GM12872 (cell line): ENCODE results near the gene MKRN3.

Experiments
- CTCF ChIP-seq: IDR thresholded peaks from 3 replicates; pipeline ENCODE4 v1.5.1; 2011; ENCODE audit warnings: low read depth, mild to moderate bottlenecking, low read length, moderate library complexity; ENCODE audit not compliant: insufficient read depth

Gene MKRN3

GRCh38 chr15:23578521-23579150 lies 13.2 kb downstream of the MKRN3 start:
- TF ChIP-seq CTCF, result no peak

GRCh38 chr15:23588268-23588667 lies 22.8 kb downstream of the MKRN3 start:
- TF ChIP-seq CTCF, result no peak

GRCh38 chr15:23589012-23589411 lies 23.5 kb downstream of the MKRN3 start:
- no peak for TF ChIP-seq CTCF

- no peak for TF ChIP-seq CTCF
Measured at GRCh38 chr15:23594252-23594770, 28.8 kb downstream of the MKRN3 start.

GRCh38 chr15:23595368-23595767 lies 29.9 kb downstream of the MKRN3 start:
- TF ChIP-seq CTCF, result no peak

- no peak for TF ChIP-seq CTCF
Measured at GRCh38 chr15:23596736-23597135, 31.3 kb downstream of the MKRN3 start.

- no peak for TF ChIP-seq CTCF
Measured at GRCh38 chr15:23599053-23599452, 33.6 kb downstream of the MKRN3 start.

GRCh38 chr15:23602124-23602523 lies 36.6 kb downstream of the MKRN3 start:
- TF ChIP-seq CTCF, result no peak
